ENCODE results near the gene OR5M11. TPM values are rescaled to one million over a fixed set of nuclear protein-coding genes. Genes with fewer than 3 reads are reported as not detected.

Gene OR5M11
- total and polyA plus RNA-seq, 2 donors (not counting 3 experiments of a cell fraction or from before 2014, with no cell fraction given) = not detected

DNA sequence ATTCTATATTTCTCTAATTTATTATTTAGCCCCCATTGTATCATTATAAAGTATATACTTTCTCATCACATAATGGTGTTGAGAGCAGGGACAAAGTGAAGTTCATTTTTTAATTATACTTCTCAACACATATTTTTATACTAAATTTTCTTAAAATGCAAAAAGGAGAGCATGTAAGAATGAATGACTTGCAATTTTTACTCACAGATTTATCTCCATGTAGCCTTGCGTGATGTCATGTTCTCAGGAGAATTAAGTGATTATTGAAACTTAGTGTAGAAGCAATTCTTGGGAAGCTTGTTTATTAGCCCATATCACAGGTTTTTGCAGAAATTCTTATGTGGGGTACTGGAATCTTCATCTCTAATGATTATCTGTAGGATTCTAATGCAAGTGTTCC lies 682 bp upstream of the OR5M11 start:
- Histone ChIP-seq H3K4me3 (replicated peaks in 1 of 3; ENCODE audit: insufficient read depth in 1 of 3, low read depth in 1 of 3, low read length in 3 of 3) (no peak overlapping the region), H3K4me1 (ENCODE audit: control insufficient read depth, extremely low read depth, insufficient read depth, low read length) (no peaks in the 10 kb centered on the region), H3K27ac (ENCODE audit: insufficient read depth, low read depth, low read length) (no peak overlapping the region), H4K20me1 (replicated peaks; ENCODE audit: control insufficient read depth, extremely low read depth, insufficient read depth, low read length) (no peaks in the 10 kb centered on the region), H2AFZ (ENCODE audit: low read depth, low read length) (no peak overlapping the region), H3K9me1 (replicated peaks; ENCODE audit: control insufficient read depth, extremely low read depth, insufficient read depth, low read length) (no peaks in the 10 kb centered on the region), H3K9ac (replicated peaks; ENCODE audit: extremely low read depth, insufficient read depth, low read length) (no peak overlapping the region), H3K36me3 (ENCODE audit: control insufficient read depth in 2 of 2, extremely low read depth in 1 of 2, insufficient read depth in 2 of 2, low read length in 2 of 2) (no peaks in the 10 kb centered on the region), H3K4me2 (ENCODE audit: insufficient read depth, low read length) (no peak overlapping the region), H3K27me3 (ENCODE audit: control insufficient read depth in 2 of 2, insufficient read depth in 2 of 2, low read length in 2 of 2) (no peaks in the 10 kb centered on the region), H3K9me3 (replicated peaks; ENCODE audit: control insufficient read depth, insufficient read depth, low read length) (peaks cover 2% of the 10 kb centered on the region), H3K79me2 (ENCODE audit: control insufficient read depth, insufficient read depth, low read length) (no peaks in the 10 kb centered on the region)
- FAIRE-seq (no peak), DNase-seq (ENCODE audit: low read depth, low spot score) (no peak)
- dilution Hi-C loops (cut with MboI; ENCODE audit: extremely low pct_ligation_motif_present, low sequenced_read_pairs) (no loop called here), intact Hi-C loops (cut with micrococcal nuclease) (no loop called here)
- TF ChIP-seq POLR2A (IDR thresholded peaks at IDR 0.05; ENCODE audit: low read depth, low read length) = no peak
- CTCF ChIA-PET = no interaction called here
- no TSS peak for BruUV-seq (replicated peaks)
- POLR2A ChIA-PET = no interaction called here

GRCh38 chr11:56533054-56533740 lies 9.9 kb downstream of the OR5M11 start:
- Histone ChIP-seq H3K4me3 (replicated peaks in 1 of 3; ENCODE audit: insufficient read depth in 1 of 3, low read depth in 1 of 3, low read length in 3 of 3) (no peak overlapping the region), H2AFZ (ENCODE audit: low read depth, low read length) (no peak overlapping the region), H3K79me2 (ENCODE audit: control insufficient read depth, insufficient read depth, low read length) (no peaks in the 10 kb centered on the region), H3K27me3 (ENCODE audit: control insufficient read depth in 2 of 2, insufficient read depth in 2 of 2, low read length in 2 of 2) (no peaks in the 10 kb centered on the region), H3K9me1 (replicated peaks; ENCODE audit: control insufficient read depth, extremely low read depth, insufficient read depth, low read length) (no peaks in the 10 kb centered on the region), H3K9me3 (replicated peaks; ENCODE audit: control insufficient read depth, insufficient read depth, low read length) (no peaks in the 10 kb centered on the region), H3K27ac (ENCODE audit: insufficient read depth, low read depth, low read length) (no peak overlapping the region), H3K4me2 (ENCODE audit: insufficient read depth, low read length) (no peak overlapping the region), H4K20me1 (replicated peaks; ENCODE audit: control insufficient read depth, extremely low read depth, insufficient read depth, low read length) (no peaks in the 10 kb centered on the region), H3K4me1 (ENCODE audit: control insufficient read depth, extremely low read depth, insufficient read depth, low read length) (no peaks in the 10 kb centered on the region), H3K9ac (replicated peaks; ENCODE audit: extremely low read depth, insufficient read depth, low read length) (no peak overlapping the region), H3K36me3 (ENCODE audit: control insufficient read depth in 2 of 2, extremely low read depth in 1 of 2, insufficient read depth in 2 of 2, low read length in 2 of 2) (no peaks in the 10 kb centered on the region)
- BruUV-seq (replicated peaks) = no TSS peak
- DNase-seq (ENCODE audit: low read depth, low spot score) = no peak
- dilution Hi-C loops (cut with MboI; ENCODE audit: extremely low pct_ligation_motif_present, low sequenced_read_pairs) (no loop called here), intact Hi-C loops (cut with micrococcal nuclease) (no loop called here)
- no peak for TF ChIP-seq FOS (IDR thresholded peaks at IDR 0.05; ENCODE audit: borderline replicate concordance, insufficient read depth, low read length)
- no peak for TF ChIP-seq MYC (IDR thresholded peaks at IDR 0.05; ENCODE audit: low read depth, low read length)
- TF ChIP-seq, protein P1, sequence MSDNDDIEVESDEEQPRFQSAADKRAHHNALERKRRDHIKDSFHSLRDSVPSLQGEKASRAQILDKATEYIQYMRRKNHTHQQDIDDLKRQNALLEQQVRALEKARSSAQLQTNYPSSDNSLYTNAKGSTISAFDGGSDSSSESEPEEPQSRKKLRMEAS (IDR thresholded peaks at IDR 0.05; ENCODE audit: insufficient read depth, insufficient read length) = no peak
- TF ChIP-seq POLR2A (IDR thresholded peaks at IDR 0.05; ENCODE audit: low read depth, low read length) = no peak
- no peak for TF ChIP-seq POLR2AphosphoS5 (IDR thresholded peaks at IDR 0.05; ENCODE audit: insufficient read depth, low read depth, low read length)
- no peak for TF ChIP-seq JUN (IDR thresholded peaks at IDR 0.05; ENCODE audit: borderline replicate concordance, insufficient read depth, insufficient read length, low read depth)
- no peak for TF ChIP-seq GATA2 (IDR thresholded peaks at IDR 0.05; ENCODE audit: insufficient read depth, insufficient read length, low read depth, low read length)
- TF ChIP-seq EZH2 (IDR thresholded peaks at IDR 0.05; ENCODE audit: borderline replicate concordance, low read depth, low read length, severe bottlenecking) = no peak
- TF ChIP-seq, protein P2, sequence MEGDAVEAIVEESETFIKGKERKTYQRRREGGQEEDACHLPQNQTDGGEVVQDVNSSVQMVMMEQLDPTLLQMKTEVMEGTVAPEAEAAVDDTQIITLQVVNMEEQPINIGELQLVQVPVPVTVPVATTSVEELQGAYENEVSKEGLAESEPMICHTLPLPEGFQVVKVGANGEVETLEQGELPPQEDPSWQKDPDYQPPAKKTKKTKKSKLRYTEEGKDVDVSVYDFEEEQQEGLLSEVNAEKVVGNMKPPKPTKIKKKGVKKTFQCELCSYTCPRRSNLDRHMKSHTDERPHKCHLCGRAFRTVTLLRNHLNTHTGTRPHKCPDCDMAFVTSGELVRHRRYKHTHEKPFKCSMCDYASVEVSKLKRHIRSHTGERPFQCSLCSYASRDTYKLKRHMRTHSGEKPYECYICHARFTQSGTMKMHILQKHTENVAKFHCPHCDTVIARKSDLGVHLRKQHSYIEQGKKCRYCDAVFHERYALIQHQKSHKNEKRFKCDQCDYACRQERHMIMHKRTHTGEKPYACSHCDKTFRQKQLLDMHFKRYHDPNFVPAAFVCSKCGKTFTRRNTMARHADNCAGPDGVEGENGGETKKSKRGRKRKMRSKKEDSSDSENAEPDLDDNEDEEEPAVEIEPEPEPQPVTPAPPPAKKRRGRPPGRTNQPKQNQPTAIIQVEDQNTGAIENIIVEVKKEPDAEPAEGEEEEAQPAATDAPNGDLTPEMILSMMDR (IDR thresholded peaks at IDR 0.05; ENCODE audit: extremely low read depth in 1 of 2, insufficient read depth in 1 of 2, low read depth in 1 of 2, low read length in 2 of 2) = no peak
- no peak for FAIRE-seq
- ChIA-PET POLR2A (no interaction called here), CTCF (no interaction called here)

All from endothelial cell of umbilical vein (primary cell).